Ovary (tissue), 9 donors: ENCODE measurements around the gene BTRC. TPM values are rescaled to one million over a fixed set of nuclear protein-coding genes. Genes with fewer than 3 reads are reported as not detected.

ENCODE experiments used
- DNase-seq, 5 donors: peaks; one replicate each; pipeline ENCODE4 v3.0.0-alpha.2; 2019 to 2020
- H3K27ac ChIP-seq, 2 donors: fragments of 200-600 bp; one replicate each; pipeline versions ENCODE4 v1.5.1 to v1.8.0; 2019 to 2022
- H3K27me3 ChIP-seq: fragments of 200-600 bp; one replicate; pipeline ENCODE4 v1.8.0; 2022
- H3K36me3 ChIP-seq: fragments of 200-600 bp; sonication (generic); one replicate; pipeline ENCODE4 v1.5.1; 2019
- H3K4me1 ChIP-seq: one replicate; pipeline ENCODE4 v1.8.1; 2013; ENCODE audit warnings: mild to moderate bottlenecking, moderate library complexity; ENCODE audit not compliant: insufficient read depth
- H3K4me3 ChIP-seq: fragments of 200-600 bp; sonication (generic); one replicate; pipeline ENCODE4 v1.5.1; 2017
- H3K9me3 ChIP-seq, 2 donors: fragments of 200-600 bp in 1 of 2; sonication (generic) in 1 of 2; one replicate each; pipeline versions ENCODE4 v1.5.1 to v1.8.1; 2013 to 2019; ENCODE audit warnings: mild to moderate bottlenecking in 1 of 2, moderate library complexity in 1 of 2
- EP300 ChIP-seq: sonication (generic); formaldehyde crosslinking; IDR thresholded peaks from one replicate; pipeline ENCODE4 v1.6.1; 2017; ENCODE audit warnings: antibody characterized with exemption
- POLR2A ChIP-seq: fragments of 450-650 bp; IDR thresholded peaks from one replicate; pipeline ENCODE4 v1.6.1; 2017; ENCODE audit warnings: antibody characterized with exemption, mild to moderate bottlenecking, moderate library complexity
- WGBS, 3 donors: extraction: QIAGEN DNeasy Blood & Tissue Kit in 1 of 3; methylation state at CpG; one replicate each; pipeline versions ENCODE4 v1.1.5 to v1.1.7; 2013 to 2017; 5-methylcytosine and 5-hydroxymethylcytosine counted together
- intact Hi-C, 4 donors: fragments of 100-400 bp; cut with DNase I; formaldehyde crosslinking; loops; one replicate each; pipeline versions ENCODE4 v1.11.0 to v1.15.1; 2022 to 2023
- microRNA-seq, 3 donors: library from miRNA; unstranded; fragments of <30 nt; microRNA quantifications; one replicate each; pipeline versions ENCODE4 to v1.2.0, GENCODE V29; 2019 to 2020
- polyA plus RNA-seq, 2 donors: library from polyadenylated mRNA; stranded (reverse); fragments of 200-250 nt in 1 of 2; fragments of 350-450 nt in 1 of 2; fragmentation: Illumina TruSeq in 1 of 2; extraction: RNeasy Lipid Tissue Mini Kit (QIAGEN cat#74804) in 1 of 2; gene quantifications; one replicate each; pipeline ENCODE4 v1.2.3, GENCODE V29; 2013 to 2014
- small RNA-seq: library from RNA; depleted of rRNA; stranded (forward); fragments of <200 nt; gene quantifications from one replicate; pipeline ENCODE3, GENCODE V24; 2016
- total RNA-seq, 7 donors: library from RNA; depleted of rRNA in 2 of 7; stranded (reverse); fragments of >200 nt in 2 of 7; fragmentation: NEBNext Ultra II Directional in 3 of 7; extraction: Animal tissue kit (Norgen Biotek cat#: 25700) in 3 of 7; gene quantifications; one replicate each; pipeline versions ENCODE4 v1.1.0 to v1.2.4, GENCODE V29; 2016 to 2023
- TF ChIP-seq, protein P1 (sequence below), 3 donors: fragments of 450-650 bp in 2 of 3; fragments of 200-600 bp in 1 of 3; IDR thresholded peaks; one replicate each; pipeline versions ENCODE4 v1.5.1 to v1.8.0; 2016 to 2022; ENCODE audit warnings: antibody characterized with exemption in 3 of 3, mild to moderate bottlenecking in 1 of 3
- donor health status: DM: no; HTN: no; CAD: no; lungs with moderate emphysema.
- donor health status: DM: no; HTN: no; CAD: no.
- donor health status: Bipolar disorder and iron deficiency.
- donor health status: DM: yes; HTN: yes; CAD: no.
- donor health status: DM: no; HTN: no; CAD: no.
- donor health status: DM: yes; HTN: yes; CAD: no.

The BTRC gene
- total and polyA plus RNA-seq, 9 donors = 7.2 to 31.4 (median 26.2) TPM

DNA sequence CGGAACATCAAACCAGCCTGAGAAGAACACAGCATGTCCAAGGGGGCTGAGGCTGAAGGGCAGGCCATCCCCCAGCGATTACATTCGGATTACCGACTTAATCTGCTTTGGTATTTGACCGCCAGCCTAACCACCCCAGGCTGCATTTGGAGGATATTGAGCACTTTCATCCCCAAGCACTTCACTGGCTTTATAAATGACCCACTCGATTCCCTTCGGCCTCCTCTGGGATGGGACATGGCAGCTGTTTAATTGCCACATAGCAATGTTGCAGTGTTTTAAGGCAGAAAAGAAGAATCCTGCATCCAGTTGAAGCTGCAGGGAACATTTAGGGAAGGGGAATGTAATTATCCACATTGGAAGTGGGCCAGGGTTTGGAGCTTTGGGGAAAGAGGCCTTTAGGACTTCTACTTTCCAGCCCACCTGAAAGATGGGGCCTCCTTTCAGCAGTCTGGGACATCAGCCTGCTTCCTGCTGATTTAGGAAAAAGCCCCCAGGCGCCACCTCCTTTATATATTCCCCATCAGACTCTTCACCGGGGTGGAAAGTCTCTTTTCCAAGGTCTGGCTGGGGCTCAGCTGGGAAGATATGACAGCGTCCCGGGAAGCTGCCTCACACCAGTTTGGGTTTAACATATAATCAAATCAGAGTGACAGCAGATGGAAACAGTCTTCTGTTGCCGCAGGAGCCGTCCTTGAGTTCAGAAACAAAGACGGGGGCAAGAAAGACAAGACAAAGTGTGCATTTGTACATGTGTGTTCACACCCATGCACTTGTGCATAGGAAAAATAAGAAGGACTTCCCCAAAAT is 243.3 kb downstream of the BTRC start:
- Histone ChIP-seq H3K4me1 (no peaks in the 10 kb centered on the region), H3K27me3 (no peaks in the 10 kb centered on the region), H3K4me3 (no peak overlapping the region), H3K36me3 (no peaks in the 10 kb centered on the region), H3K27ac (no peak overlapping the region), H3K9me3 (no peaks in the 10 kb centered on the region)
- DNase-seq = no peak
- TF ChIP-seq EP300 = no peak
- no peak for TF ChIP-seq POLR2A
- TF ChIP-seq, protein P1, sequence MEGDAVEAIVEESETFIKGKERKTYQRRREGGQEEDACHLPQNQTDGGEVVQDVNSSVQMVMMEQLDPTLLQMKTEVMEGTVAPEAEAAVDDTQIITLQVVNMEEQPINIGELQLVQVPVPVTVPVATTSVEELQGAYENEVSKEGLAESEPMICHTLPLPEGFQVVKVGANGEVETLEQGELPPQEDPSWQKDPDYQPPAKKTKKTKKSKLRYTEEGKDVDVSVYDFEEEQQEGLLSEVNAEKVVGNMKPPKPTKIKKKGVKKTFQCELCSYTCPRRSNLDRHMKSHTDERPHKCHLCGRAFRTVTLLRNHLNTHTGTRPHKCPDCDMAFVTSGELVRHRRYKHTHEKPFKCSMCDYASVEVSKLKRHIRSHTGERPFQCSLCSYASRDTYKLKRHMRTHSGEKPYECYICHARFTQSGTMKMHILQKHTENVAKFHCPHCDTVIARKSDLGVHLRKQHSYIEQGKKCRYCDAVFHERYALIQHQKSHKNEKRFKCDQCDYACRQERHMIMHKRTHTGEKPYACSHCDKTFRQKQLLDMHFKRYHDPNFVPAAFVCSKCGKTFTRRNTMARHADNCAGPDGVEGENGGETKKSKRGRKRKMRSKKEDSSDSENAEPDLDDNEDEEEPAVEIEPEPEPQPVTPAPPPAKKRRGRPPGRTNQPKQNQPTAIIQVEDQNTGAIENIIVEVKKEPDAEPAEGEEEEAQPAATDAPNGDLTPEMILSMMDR (IDR thresholded peaks at IDR 0.05) = no peak
- 72 to 74% (median 73%) methylated on average over 14 of the region's 14 CpGs for WGBS, 3 donors
- intact Hi-C loops = no loop called here

DNA sequence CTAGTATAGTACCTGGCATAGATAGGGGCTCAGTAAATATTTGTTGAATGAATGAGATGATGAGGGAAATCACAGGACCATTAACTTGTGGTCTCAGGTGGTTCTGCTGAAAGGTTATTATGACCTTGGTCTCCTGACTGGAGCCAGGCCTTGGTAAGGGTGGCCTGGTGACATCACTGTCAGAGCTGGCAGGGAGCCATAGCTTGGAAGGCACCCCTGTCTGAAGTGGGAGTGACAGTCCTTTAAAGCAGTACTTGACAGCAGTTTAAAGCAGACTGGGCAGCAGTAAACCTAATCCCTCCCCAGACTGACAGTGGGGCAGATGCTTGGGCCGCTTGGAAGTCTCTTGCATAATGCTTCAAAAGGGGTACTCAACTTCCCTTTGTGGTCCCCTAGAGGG is 247.6 kb downstream of the BTRC start:
- H3K4me3 ChIP-seq = no peak overlapping the region
- no peak overlapping the region for H3K27ac ChIP-seq
- no peaks in the 10 kb centered on the region for H3K27me3 ChIP-seq
- H3K36me3 ChIP-seq = no peaks in the 10 kb centered on the region
- WGBS, 3 donors = 86 to 97% (median 93%) methylated on average over 1 of the region's 1 CpG
- H3K4me1 ChIP-seq = no peaks in the 10 kb centered on the region
- no peaks in the 10 kb centered on the region for H3K9me3 ChIP-seq
- TF ChIP-seq EP300 (no peak), POLR2A (no peak)
- TF ChIP-seq, protein P1 (IDR thresholded peaks at IDR 0.05) = no peak
- intact Hi-C loops = loop anchor here (5.0 to 10.0 kb wide), 4 partner anchors 173 to 413 kb away; partner anchors contain the start of genes FGF8 (in 3 of the 4) and NPM3 (in 1 of the 4)
- DNase-seq = no peak

- WGBS, 3 donors = 41 to 47% (median 43%) methylated on average over 6 of the region's 6 CpGs
- intact Hi-C loops = loop anchor here (5.0 to 10.0 kb wide), 4 partner anchors 172 to 412 kb away; partner anchors contain the start of genes FGF8 (in 3 of the 4) and NPM3 (in 1 of the 4)
- peak; percentile 57 to 80 (median 70) for DNase-seq
- Histone ChIP-seq H3K27ac (no peak overlapping the region), H3K9me3 (no peaks in the 10 kb centered on the region), H3K27me3 (no peaks in the 10 kb centered on the region), H3K4me3 (no peak overlapping the region), H3K4me1 (no peaks in the 10 kb centered on the region), H3K36me3 (no peaks in the 10 kb centered on the region)
- TF ChIP-seq, protein P1 (IDR thresholded peaks at IDR 0.05) = peak; percentile 56 to 67 (median 63)
- TF ChIP-seq POLR2A = no peak
These were observed 248.9 kb downstream of the BTRC start for GRCh38 chr10:101602761-101603398.

Small RNA genes within 50 kb of the gene (microRNA-seq; reads per million reads assigned to microRNA genes)
- gene MIR3158-1 (0 reads per million in 3 donors), gene MIR3158-2 (0 reads per million in 3 donors)

Small RNA genes within 50 kb of the gene (small RNA-seq; reads per million reads assigned to genes)
- not detected for gene MIR3158-1
- not detected for gene RNU2-43P
- not detected for gene RNU2-59P

Other genes starting within 250 kb of the BTRC start
- gene TLX1, start 222.9 kb upstream of the BTRC start, total RNA-seq = not detected
- not detected for gene TLX1, start 222.9 kb upstream of the BTRC start, polyA plus RNA-seq
- gene LBX1, start 124.7 kb upstream of the BTRC start, total RNA-seq = not detected
- not detected for gene LBX1, start 124.7 kb upstream of the BTRC start, polyA plus RNA-seq
- gene POLL, start 234.1 kb downstream of the BTRC start, total RNA-seq = 10 to 100 TPM; 21.9 to 33.8 (median 31.0) TPM
- 10 to 100 TPM; 17.3 to 31.9 TPM for gene POLL, start 234.1 kb downstream of the BTRC start, polyA plus RNA-seq
- 10 to 100 TPM; 12.9 to 48.3 (median 18.3) TPM for gene DPCD, start 234.2 kb downstream of the BTRC start, total RNA-seq
- 10 to 100 TPM; 21.7 to 29.5 TPM for gene DPCD, start 234.2 kb downstream of the BTRC start, polyA plus RNA-seq